H9 (cell line): ENCODE data around the gene LUZP1. TPM values are rescaled to one million over a fixed set of nuclear protein-coding genes. Genes with fewer than 3 reads are reported as not detected.

Experiments
- DNase-seq: peaks from one replicate; pipeline ENCODE4 v3.0.0-alpha.2; 2017
- H2AFZ ChIP-seq: one replicate; pipeline ENCODE4 v1.6.1; 2013; ENCODE audit warnings: mild to moderate bottlenecking, low read length, control low read depth, moderate library complexity
- H2AK5ac ChIP-seq: 2 replicates; pipeline ENCODE4 v1.6.1; 2013; ENCODE audit warnings: low read length, control low read depth, mixed read lengths; ENCODE audit not compliant: insufficient read length
- H2BK120ac ChIP-seq: one replicate; pipeline ENCODE4 v1.6.1; 2013; ENCODE audit warnings: low read depth, mild to moderate bottlenecking, low read length, control low read depth, inconsistent platforms; ENCODE audit not compliant: poor library complexity, severe bottlenecking
- H2BK12ac ChIP-seq: 2 replicates; pipeline ENCODE4 v1.6.1; 2013; ENCODE audit warnings: low read length, control low read depth, mixed read lengths, low read depth; ENCODE audit not compliant: insufficient read length
- H2BK15ac ChIP-seq: 2 replicates; pipeline ENCODE4 v1.6.1; 2013; ENCODE audit warnings: low read depth, low read length, control low read depth
- H2BK20ac ChIP-seq: one replicate; pipeline ENCODE4 v1.6.1; 2013; ENCODE audit warnings: low read depth, mild to moderate bottlenecking, low read length, control low read depth, inconsistent platforms; ENCODE audit not compliant: poor library complexity, severe bottlenecking
- H2BK5ac ChIP-seq: 2 replicates; pipeline ENCODE4 v1.6.1; 2013; ENCODE audit warnings: low read length, control low read depth, mixed read lengths; ENCODE audit not compliant: insufficient read length
- H3K14ac ChIP-seq: 2 replicates; pipeline ENCODE4 v1.6.1; 2013; ENCODE audit warnings: low read length, control low read depth; ENCODE audit not compliant: insufficient read depth
- H3K18ac ChIP-seq: 2 replicates; pipeline ENCODE4 v1.6.1; 2013; ENCODE audit warnings: low read depth, mild to moderate bottlenecking, mixed read lengths, low read length, control low read depth; ENCODE audit not compliant: insufficient read length
- H3K23ac ChIP-seq: 2 replicates; pipeline ENCODE4 v1.6.1; 2013; ENCODE audit warnings: low read length, control low read depth, mixed read lengths, low read depth; ENCODE audit not compliant: insufficient read length
- H3K23me2 ChIP-seq: 2 replicates; pipeline ENCODE4 v1.6.1; 2013; ENCODE audit warnings: low read depth, mild to moderate bottlenecking, mixed read lengths, low read length, control low read depth; ENCODE audit not compliant: insufficient read length, poor library complexity, severe bottlenecking
- H3K27ac ChIP-seq: 2 replicates; pipeline ENCODE4 v1.5.1; 2013; ENCODE audit warnings: low read length, control low read depth, mixed read lengths, low read depth; ENCODE audit not compliant: insufficient read length
- H3K27me3 ChIP-seq: 2 replicates; pipeline ENCODE4 v1.6.1; 2013; ENCODE audit warnings: low read length, control low read depth, inconsistent platforms; ENCODE audit not compliant: insufficient read depth
- H3K4ac ChIP-seq: 2 replicates; pipeline ENCODE4 v1.6.1; 2013; ENCODE audit warnings: low read depth, mild to moderate bottlenecking, control low read depth, inconsistent platforms, low read length, moderate library complexity
- H3K4me1 ChIP-seq: 2 replicates; pipeline ENCODE4 v1.6.1; 2013; ENCODE audit warnings: low read length, control low read depth, inconsistent platforms; ENCODE audit not compliant: insufficient read depth
- H3K4me2 ChIP-seq: 2 replicates; pipeline ENCODE4 v1.6.1; 2013; ENCODE audit warnings: low read length, control low read depth, mixed read lengths; ENCODE audit not compliant: insufficient read length, insufficient read depth
- H3K56ac ChIP-seq: 2 replicates; pipeline ENCODE4 v1.6.1; 2013; ENCODE audit warnings: low read depth, mild to moderate bottlenecking, mixed read lengths, low read length, control low read depth; ENCODE audit not compliant: insufficient read length
- H3K79me1 ChIP-seq: 2 replicates; pipeline ENCODE4 v1.6.1; 2013; ENCODE audit warnings: low read depth, mild to moderate bottlenecking, moderate library complexity, low read length, control low read depth, inconsistent platforms; ENCODE audit not compliant: insufficient read depth, poor library complexity, severe bottlenecking
- H3K79me2 ChIP-seq: 2 replicates; pipeline ENCODE4 v1.6.1; 2013; ENCODE audit warnings: low read length, control low read depth, inconsistent platforms; ENCODE audit not compliant: insufficient read depth
- H3K9ac ChIP-seq: 2 replicates; pipeline ENCODE4 v1.6.1; 2013; ENCODE audit warnings: low read length, control low read depth, mixed read lengths; ENCODE audit not compliant: insufficient read length; ENCODE audit errors: extremely low read depth
- H3K9me3 ChIP-seq: one replicate; pipeline ENCODE4 v1.6.1; 2013; ENCODE audit warnings: low read depth, low read length, inconsistent platforms; ENCODE audit not compliant: control insufficient read depth
- H3T11ph ChIP-seq: one replicate; pipeline ENCODE4 v1.6.1; 2013; ENCODE audit warnings: mild to moderate bottlenecking, low read length, control low read depth, inconsistent platforms
- H4K20me1 ChIP-seq: one replicate; pipeline ENCODE4 v1.6.1; 2013; ENCODE audit not compliant: control insufficient read depth, insufficient read length, insufficient read depth
- H4K5ac ChIP-seq: 2 replicates; pipeline ENCODE4 v1.6.1; 2013; ENCODE audit warnings: low read depth, mild to moderate bottlenecking, mixed read lengths, low read length, control low read depth; ENCODE audit not compliant: insufficient read length
- H4K8ac ChIP-seq: replicated peaks from 2 replicates; pipeline ENCODE4 v1.6.1; 2013; ENCODE audit warnings: low read length, control low read depth, mixed read lengths, low read depth; ENCODE audit not compliant: insufficient read length
- H4K91ac ChIP-seq: 2 replicates; pipeline ENCODE4 v1.6.1; 2013; ENCODE audit warnings: low read depth, mild to moderate bottlenecking, moderate library complexity, mixed read lengths, low read length, control low read depth; ENCODE audit not compliant: insufficient read length
- H3K27ac Mint-ChIP-seq, 3 experiments: 2 replicates in 2 of 3; 3 replicates in 1 of 3; pipeline ENCODE4 v1.8.0; 2020 to 2021; ENCODE audit warnings: mixed read lengths in 3 of 3, mild to moderate bottlenecking in 1 of 3, moderate library complexity in 1 of 3
- H3K27me3 Mint-ChIP-seq: 2 replicates; pipeline ENCODE4 v1.8.0; 2021; ENCODE audit warnings: low read depth, mild to moderate bottlenecking, moderate library complexity, mixed read lengths
- H3K36me3 Mint-ChIP-seq, 3 experiments: 2 replicates in 2 of 3; 3 replicates in 1 of 3; pipeline ENCODE4 v1.8.0; 2020 to 2021; ENCODE audit warnings: low read depth in 3 of 3, mixed read lengths in 3 of 3; ENCODE audit not compliant: insufficient read depth in 1 of 3
- H3K4me1 Mint-ChIP-seq, 2 experiments: 2 replicates each; pipeline ENCODE4 v1.8.0; 2020; ENCODE audit warnings: mixed read lengths in 2 of 2
- H3K4me3 Mint-ChIP-seq, 2 experiments: 2 replicates in 1 of 2; 3 replicates in 1 of 2; pipeline ENCODE4 v1.8.0; 2020 to 2021; ENCODE audit warnings: mild to moderate bottlenecking in 2 of 2, mixed read lengths in 2 of 2, moderate library complexity in 1 of 2
- H3K9me3 Mint-ChIP-seq, 2 experiments: 2 replicates in 1 of 2; 3 replicates in 1 of 2; pipeline ENCODE4 v1.8.0; 2020; ENCODE audit warnings: mild to moderate bottlenecking in 2 of 2, mixed read lengths in 2 of 2, moderate library complexity in 1 of 2
- WGBS: extraction: QIAGEN DNeasy Blood & Tissue Kit; methylation state at CpG from one replicate; pipeline ENCODE4 v1.1.7; 2013; ENCODE audit warnings: missing lambda C conversion rate, low lambda C conversion rate, mixed read lengths; ENCODE audit not compliant: insufficient read length; ENCODE audit errors: extremely low coverage; 5-methylcytosine and 5-hydroxymethylcytosine counted together
- total RNA-seq: library from RNA; stranded (reverse); gene quantifications from 2 replicates; pipeline ENCODE4 v1.2.1, GENCODE V29; 2021
- TF ChIP-seq, protein P1 (sequence below): fragments of 200-600 bp; sonication (generic); conservative IDR thresholded peaks from 3 replicates; pipeline ENCODE4 v1.8.0; 2021; ENCODE audit warnings: antibody characterized with exemption, mild to moderate bottlenecking

Gene LUZP1
- total RNA-seq, 1 experiment from 2014 or later: 48.2 TPM

- Histone ChIP-seq H2BK12ac (no peak within 1 kb of the TSS), H4K91ac (no peak within 1 kb of the TSS), H3K4me2 (peak within 1 kb of the TSS; percentile 58), H3K14ac (0 out of 2 replicates have a peak within 1 kb of the TSS, but pooled peaks have one; percentile 40), H3T11ph (no peak within 1 kb of the TSS), H3K27ac (no peak within 1 kb of the TSS), H2AFZ (no peak within 1 kb of the TSS), H2BK15ac (no peak within 1 kb of the TSS), H3K9ac (no peak within 1 kb of the TSS), H2AK5ac (no peak within 1 kb of the TSS), H3K4ac (no peak within 1 kb of the TSS), H4K5ac (no peak within 1 kb of the TSS), H3K18ac (no peak within 1 kb of the TSS), H2BK120ac (no peak within 1 kb of the TSS), H2BK5ac (no peak within 1 kb of the TSS), H3K79me2 (no peaks in the 10 kb centered on the region), H4K20me1 (no peaks in the 10 kb centered on the region), H3K79me1 (no peaks in the 10 kb centered on the region), H3K9me3 (no peaks in the 10 kb centered on the region), H3K4me1 (no peaks in the 10 kb centered on the region), H4K8ac (no peak within 1 kb of the TSS), H3K27me3 (no peaks in the 10 kb centered on the region), H3K56ac (no peak within 1 kb of the TSS), H2BK20ac (no peak within 1 kb of the TSS), H3K23me2 (peaks cover 5% of the 10 kb centered on the region), H3K23ac (no peak within 1 kb of the TSS)
- H3K27ac Mint-ChIP-seq: no peak within 1 kb of the TSS; a peak in 1 of 7 replicates
- peak within 1 kb of the TSS; percentile 81 to 87 for H3K4me3 Mint-ChIP-seq
- peaks cover 46% of the 10 kb centered on the region for H3K27me3 Mint-ChIP-seq
- no peaks in the 10 kb centered on the region for H3K9me3 Mint-ChIP-seq
- TF ChIP-seq, protein P1, sequence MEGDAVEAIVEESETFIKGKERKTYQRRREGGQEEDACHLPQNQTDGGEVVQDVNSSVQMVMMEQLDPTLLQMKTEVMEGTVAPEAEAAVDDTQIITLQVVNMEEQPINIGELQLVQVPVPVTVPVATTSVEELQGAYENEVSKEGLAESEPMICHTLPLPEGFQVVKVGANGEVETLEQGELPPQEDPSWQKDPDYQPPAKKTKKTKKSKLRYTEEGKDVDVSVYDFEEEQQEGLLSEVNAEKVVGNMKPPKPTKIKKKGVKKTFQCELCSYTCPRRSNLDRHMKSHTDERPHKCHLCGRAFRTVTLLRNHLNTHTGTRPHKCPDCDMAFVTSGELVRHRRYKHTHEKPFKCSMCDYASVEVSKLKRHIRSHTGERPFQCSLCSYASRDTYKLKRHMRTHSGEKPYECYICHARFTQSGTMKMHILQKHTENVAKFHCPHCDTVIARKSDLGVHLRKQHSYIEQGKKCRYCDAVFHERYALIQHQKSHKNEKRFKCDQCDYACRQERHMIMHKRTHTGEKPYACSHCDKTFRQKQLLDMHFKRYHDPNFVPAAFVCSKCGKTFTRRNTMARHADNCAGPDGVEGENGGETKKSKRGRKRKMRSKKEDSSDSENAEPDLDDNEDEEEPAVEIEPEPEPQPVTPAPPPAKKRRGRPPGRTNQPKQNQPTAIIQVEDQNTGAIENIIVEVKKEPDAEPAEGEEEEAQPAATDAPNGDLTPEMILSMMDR: no peak
- peak; percentile 70 for DNase-seq
- H3K4me1 Mint-ChIP-seq: peaks cover 16 to 27% of the 10 kb centered on the region in 2 experiments
- WGBS: no CpG with 5 or more reads among the region's 45 CpGs
- no peaks in the 10 kb centered on the region for H3K36me3 Mint-ChIP-seq
Observed at GRCh38 chr1:23217421-23218115, 48.9 kb upstream of the LUZP1 start, which contains the start of gene HTR1D. HTR1D (minus strand) TSS chr1:23217502; CDS start chr1:23194219, 23,283 bp downstream.
